ENCODE data around the gene HADHB. TPM values are rescaled to one million over a fixed set of nuclear protein-coding genes. Genes with fewer than 3 reads are reported as not detected.
"Not testable (repeated sequence)": the region's sequence is repeated elsewhere in the genome, so short reads cannot be mapped to it uniquely, and the experiment has no call there.

The HADHB gene
- total RNA-seq, 1 experiment from 2014 or later = 71.4 TPM

DNA sequence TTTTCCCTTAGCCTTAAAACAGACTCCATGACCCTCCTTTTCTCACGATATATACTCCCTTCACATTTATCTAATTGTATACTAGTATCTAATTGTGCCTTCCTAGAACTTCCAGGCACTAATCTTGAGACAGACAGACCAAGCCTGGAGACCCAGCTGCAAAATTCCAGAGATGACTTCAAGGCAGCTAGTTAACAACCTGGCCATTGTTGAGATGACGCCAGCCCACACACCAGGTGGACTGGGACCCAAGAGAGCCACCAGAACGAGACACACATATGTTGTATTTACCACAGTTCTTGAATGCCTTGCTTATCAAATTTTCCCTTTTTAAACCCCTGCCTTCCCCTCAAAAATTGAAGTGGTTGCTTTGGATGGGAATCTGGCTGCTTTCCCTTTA, 52.3 kb downstream of the HADHB start:
- no peak for DNase-seq (ENCODE audit: low spot score)

DNA sequence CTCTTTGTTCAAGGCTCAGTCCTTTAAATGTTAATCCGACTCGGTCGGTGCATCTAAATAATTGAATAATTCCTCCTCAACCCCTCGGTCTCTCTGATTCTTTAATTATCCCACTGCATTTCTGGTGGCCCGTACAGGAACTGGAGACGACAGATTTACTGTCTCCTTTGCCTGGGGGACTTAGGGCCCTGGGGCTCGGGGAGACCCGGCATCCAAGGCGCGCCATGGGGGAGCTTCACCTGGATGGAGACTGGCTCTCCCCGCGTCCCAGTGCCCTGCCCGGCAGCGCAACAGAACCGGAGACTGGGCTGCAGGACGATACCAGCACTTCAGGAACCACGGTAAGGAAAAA, 53.5 kb downstream of the HADHB start:
- DNase-seq (ENCODE audit: low spot score) = no peak

DNA sequence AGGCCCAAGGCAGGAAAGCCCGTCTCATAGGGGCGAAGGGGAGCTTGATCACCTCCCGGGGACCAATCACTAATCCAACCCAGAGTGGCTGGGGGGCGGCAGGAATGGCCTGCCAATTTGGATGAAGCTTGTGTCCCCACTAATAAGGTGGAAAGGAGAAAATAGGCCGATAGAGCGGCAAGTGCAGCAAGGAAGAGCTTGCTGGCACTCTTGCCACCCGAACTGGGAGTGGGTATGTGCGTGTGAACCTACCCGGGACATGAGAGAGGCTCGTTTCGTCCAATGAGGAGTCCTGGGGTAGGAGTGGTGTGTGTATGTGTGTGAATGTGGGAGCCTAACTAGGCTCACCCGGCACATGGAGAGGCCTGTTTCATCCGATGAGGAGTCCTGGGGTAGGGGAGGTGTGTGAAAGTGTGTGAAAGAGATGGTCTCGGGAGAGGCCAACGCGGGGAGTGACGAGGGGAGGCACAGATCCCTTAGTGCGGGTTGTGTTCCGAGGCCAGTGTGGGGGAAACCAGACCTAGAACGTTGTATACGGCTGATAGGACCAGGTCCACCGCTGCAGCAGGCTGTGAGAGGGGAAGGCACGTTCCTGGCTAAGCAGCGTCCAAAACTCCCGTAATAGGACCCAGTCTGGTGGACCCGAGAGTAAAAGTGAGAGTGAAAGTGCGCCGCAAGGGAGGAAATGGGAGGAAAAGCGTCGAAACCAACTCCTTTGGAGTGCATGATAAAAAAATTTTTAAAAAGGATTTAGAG, 54.1 kb downstream of the HADHB start:
- no peak for DNase-seq (ENCODE audit: low spot score)

DNA sequence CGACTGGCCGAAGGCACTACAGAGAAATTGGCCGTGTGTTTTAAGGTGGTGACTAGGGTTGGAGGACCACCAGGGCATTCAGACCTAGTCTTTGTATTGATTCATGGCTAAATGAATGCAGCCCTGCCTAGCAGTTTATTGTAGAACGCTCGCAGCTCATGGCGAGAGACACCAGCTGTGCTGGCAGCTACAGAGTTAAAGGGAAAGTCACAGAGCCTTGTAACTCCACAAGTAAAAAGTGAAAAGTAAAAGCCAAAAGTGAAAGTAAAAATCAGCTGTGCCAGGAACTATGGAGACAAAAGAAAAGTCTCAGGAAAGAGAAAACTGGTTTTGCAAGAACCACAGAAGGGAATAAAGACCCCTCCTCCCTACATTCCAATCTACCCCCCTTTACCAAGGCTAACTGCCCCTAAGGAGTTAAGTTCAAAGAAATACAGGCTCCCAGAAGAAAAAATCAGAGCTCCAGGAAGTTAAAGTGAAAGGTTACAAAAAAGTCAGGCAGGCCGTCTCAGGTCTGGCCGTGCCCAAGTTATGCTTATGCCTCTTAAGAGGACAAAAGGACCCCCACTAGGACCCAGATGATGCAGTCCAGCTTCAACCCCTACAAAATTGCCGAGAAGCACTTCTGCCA, 54.8 kb downstream of the HADHB start:
- DNase-seq (ENCODE audit: low spot score) = peak; percentile 52

DNA sequence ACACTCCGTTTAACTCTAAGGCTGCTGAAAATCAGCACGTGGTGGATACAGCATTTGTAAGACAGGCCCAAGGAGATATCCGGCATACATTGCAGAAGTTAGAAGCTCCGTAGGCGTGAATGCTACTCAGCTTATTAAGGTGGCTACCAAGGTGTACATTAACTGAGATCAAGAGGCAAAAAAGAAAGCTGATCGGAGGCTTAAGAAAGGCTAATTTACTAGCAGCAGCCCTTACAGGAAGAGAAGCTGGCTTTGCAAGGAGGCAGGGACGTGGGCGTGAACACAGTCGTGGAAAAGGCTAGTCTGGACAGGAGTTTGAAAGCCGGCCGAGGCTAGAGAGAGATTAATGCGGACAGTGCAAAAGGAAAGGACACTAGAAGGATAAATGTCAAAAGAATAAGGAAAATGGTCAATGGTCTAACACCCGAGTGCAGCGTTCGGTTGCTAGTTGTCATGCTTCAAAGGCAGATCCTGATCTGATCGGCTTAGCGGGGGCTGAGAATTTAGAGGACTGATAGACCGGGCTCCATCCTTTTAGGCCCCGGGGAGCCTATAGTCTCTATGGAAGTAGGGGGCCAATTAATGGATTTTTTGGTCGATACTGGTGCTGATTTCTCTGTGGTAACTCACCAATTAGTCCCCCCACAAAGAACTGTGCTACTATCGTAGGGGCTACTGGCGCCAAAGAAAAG, 55.6 kb downstream of the HADHB start:
- DNase-seq (ENCODE audit: low spot score) = no peak

DNA sequence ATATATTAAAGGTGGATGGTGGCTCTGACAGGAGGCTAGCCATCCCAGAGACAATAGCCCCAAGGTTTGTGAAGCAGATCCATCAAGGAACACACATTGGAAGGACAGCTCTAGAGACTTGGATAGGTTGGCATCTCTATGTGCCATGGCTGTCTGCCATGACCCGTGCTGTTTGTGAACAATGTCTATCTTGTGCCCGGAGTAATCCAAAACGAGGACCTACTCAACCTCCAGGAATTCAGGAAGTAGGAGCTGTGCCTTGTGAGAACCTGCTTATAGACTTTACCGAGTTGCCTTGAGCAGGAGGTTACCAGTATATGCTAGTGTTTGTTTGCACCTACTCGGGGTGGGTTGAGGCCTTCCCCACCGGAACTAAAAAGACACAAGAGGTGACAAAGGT, 58.1 kb downstream of the HADHB start:
- DNase-seq (ENCODE audit: low spot score) = no peak

DNA sequence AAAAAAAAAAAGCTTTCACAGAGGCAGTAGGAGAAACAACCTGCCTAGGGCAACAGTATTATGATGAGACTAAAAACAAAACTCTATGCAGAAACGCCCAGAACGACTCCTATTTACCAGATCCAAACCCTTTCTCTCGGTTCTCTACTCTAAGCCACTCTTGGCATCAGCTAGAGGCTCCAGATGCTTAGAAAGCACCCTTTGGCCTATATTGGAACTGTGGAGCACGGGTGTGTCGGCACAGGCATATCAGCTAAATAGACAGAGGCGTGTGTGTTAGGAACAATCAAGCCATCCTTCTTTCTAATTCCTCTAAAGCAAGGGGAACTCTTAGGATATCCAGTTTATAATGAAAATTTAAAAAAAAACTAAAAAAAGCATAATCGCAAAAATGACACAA, 60.4 kb downstream of the HADHB start:
- not testable (repeated sequence) for DNase-seq (ENCODE audit: low spot score)

DNA sequence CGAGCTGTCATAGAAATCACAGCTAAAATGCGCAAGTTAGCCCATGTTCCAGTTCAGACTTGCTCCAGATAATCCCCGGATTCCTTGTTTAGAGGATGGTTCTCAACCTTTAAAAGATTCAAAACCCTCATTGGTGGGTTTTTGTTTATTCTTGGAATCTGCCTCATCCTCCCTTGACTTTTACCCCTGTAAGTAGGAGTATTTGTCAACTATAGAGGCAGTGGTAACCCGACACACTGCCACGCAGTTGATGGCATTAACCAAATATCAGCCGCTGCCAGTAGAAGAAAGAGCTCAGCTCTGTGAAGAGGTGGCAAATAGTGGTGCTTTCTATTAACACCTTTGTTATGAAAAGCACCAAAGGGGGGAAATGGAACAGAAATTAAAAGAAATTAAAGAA, 60.8 kb downstream of the HADHB start:
- DNase-seq (ENCODE audit: low spot score) = no peak

DNA sequence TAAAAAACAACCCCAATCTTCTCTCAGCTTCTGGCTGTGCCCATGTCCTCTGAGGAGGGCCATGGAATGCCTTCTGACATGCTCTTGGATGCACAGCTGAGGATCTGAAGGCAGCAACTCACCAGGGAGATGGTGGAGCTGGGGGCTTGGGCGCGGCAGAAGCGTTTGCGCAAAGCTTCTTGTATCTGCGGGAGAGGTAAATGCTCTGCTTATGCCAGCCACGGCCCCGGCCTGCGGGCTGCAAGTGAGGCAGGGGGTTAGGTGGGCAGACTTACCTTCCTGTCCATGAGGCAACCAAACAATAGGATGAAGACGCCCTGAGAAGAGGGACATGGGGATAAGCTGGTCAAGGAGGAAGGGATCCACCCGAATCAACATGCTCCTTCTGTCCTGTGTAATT, 65.2 kb downstream of the HADHB start:
- no peak for DNase-seq (ENCODE audit: low spot score)

DNA sequence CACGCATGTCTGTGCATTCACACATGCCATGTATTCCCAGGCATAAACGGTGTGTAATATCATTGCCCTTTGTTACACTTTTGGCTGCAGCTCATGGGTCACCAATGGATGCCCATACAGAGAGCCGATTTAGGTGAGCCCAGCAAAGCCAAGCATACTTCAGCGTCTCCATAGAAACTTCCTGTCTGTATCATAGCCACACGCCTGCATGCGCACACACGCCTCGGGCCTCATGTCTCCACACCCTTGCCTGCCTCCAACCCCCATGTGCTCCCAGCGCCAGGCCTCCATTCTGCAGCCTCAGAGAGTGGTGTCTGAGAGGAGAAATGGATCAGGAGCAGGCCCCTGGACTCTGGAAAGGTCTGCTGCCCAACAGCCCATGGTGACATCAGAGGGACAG, 67.7 kb downstream of the HADHB start:
- DNase-seq (ENCODE audit: low spot score) = no peak

DNA sequence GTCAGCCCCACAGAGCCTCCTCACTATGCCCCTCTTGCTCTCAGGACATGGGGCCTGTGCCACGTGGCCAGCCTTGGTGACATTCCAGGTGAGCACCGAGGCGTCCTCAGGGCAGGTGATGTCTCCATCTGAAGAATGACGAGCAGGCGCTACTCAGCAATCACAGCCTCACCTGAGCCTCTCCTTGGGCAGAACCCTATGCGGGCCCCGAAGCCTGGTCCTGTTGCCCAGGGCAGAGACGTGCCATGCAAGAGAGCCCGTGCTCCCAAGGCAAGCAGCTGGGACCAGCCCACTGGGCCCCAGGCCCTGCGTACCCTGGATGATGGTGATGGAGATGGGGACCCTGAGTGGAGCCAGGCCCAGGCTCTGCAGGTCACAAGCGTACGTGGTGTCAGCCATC, 68.7 kb downstream of the HADHB start:
- no peak for DNase-seq (ENCODE audit: low spot score)

DNA sequence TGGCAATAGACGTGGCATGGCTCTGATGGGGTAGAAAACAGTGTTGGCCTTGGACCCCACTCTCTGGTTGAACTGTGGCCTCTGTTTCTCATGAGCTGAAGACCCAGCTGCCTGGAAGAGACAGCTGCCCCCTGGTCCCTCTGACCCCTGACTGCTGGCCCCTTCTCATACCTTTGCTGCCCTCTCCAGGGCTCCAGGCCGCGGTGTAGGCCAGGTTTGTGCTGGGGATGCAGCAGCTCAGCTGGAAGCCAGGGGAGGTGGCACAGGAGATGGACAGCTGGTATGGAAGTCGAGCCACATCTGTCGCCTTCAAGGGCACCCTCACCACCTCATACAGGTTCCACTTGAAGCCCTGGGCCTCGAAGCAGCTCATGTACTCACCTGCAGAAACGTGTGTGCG, 69.5 kb downstream of the HADHB start:
- no peak for DNase-seq (ENCODE audit: low spot score)

DNA sequence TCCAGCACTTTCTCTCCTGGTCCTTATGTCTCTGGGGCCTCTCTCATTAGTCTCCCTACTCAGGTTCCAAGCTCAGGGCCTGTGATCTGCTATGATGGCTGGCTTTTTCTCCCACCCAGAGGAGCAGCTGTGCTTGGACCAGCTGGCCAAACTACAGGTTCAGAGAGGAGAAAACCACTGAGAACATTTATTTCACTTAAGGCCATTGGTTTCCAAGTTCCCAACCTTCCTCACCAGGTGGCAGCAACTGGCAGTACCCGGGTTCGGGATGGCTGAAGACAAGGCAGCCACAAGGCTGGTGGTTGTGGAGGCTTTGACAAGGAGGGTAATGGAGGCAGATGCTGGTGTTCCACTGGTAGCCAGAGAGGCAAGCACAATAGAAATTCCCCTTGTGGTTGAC, 71.3 kb downstream of the HADHB start:
- peak; percentile 26 for DNase-seq (ENCODE audit: low spot score)

DNA sequence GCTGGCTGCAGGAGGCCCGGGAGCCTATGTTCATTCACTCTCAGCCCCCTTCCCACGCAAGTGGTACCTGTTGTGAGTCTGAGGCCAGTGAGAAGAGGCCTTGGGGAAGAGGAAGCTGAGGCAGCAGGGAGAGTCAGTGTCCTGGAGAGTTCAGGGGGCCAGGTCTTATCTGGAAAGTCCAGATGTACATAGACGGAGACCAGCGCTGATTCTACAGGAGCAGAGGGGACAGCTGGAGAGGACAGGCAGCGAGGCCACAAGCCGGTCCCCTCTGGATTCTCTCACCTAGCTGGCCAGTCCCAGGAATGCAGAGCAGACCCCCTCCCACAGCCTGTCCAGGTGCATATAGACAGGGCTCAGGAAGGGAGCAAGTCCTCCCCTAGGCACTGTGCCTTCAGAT, 72.1 kb downstream of the HADHB start:
- DNase-seq (ENCODE audit: low spot score) = no peak

DNA sequence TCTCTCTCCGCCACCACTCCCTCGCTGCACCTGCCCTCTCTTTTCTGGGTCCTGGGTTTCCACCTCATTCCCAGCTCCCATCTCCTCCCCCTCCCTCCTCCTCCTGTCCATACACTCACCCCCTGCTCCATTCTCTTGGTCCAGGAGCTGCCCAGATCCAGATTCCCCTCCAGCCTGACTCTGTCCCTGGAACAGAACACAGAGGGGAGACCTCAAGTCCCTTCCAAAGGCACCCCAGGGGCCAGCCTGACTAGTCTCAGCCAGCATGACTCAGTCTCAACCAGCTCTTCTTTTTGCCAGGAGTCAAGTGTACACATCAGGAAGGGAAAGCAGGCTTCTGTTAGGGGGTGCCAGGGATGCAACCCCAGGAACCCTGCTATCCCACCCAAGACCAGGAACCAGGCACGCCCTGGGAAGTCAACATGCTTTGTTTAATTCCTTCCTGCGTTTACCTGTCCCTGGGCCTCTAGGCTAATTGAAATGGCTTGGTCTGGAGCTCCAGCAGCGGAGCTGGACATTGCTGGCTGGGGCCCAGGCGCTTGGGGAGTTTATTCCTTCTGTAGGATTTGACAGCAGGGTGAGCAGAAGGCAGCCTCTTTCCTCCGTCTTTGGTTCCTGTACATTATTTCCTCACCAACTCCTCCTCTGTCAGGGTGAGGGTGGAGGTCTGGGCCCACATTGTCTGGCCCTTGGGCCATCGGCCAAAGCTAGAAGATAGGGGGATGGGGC, 72.8 kb downstream of the HADHB start:
- no peak for DNase-seq (ENCODE audit: low spot score)

DNA sequence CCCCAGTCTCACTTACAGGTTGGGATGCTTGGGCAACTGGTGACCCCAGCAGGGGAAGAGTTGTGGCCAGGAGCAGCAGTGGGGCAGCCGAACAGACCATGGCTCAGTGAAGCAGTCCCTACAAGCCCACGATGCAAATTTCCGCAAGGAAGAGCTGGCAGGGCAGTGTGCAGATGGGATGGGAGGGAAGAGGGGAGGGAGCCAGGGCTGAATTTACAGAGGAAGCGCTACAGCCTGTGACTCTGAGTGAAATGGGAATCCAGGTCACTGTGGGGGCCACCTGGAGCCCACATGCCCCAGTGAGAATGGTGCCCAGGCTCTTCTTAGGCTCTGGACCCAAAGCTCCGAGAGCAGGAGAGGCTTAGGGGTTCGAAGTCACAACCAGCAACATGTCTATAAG, 74.2 kb downstream of the HADHB start:
- DNase-seq (ENCODE audit: low spot score) = no peak

DNA sequence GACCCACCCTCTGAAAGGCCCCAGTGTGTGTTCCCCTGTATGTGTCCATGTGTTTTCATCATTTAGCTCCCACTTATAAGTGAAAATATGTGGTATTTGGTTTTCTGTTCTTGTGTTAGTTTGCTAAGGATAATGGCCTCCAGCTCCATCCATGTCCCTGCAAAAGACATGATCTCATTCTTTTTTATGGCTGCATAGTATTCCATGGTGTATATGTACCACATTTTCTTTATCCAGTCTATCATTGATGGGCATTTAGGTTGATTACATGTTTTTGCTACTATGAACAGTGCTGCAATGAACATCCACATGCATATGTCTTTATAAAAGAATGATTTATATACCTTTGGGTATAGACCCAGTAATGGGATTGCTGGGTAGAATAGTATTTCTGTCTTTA, 79.7 kb downstream of the HADHB start:
- not testable (repeated sequence) for DNase-seq (ENCODE audit: low spot score)

DNA sequence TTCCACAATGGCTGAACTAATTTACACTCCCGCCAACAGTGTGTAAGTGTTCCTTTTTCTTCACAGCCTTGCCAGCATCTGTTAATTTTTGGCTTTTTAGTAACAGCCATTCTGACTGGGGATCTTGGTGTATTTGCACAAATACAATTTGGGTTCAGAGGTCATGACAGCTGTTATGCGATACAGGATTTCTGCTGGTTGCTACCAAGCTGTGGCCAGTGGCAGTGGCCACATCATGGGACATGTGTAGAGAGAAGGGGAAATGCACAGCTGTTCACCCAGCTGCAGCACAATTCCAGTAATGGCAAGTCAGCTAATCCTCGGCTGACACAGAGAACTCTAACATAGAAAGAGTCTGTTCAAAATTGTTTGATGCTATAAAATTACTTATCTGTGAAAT, 80.2 kb downstream of the HADHB start:
- DNase-seq (ENCODE audit: low spot score) = no peak

DNA sequence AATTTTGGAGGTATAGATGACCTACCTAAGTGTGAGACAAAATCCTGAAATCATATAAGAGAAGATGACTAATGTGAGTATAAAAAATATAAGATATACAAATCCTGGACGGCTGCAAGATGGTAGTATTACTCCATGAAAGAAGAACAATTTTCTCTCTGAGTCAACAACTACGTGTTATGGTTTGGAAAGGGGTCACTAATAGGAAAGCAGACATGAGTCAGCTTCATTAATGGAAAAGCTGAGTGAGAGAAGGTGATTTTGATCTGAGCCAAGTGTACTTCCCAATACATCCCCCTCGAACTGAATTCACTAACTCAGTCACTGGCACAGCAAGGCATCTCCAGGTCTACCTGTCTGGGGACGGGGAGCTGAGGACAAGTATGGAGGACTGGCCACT, 81.1 kb downstream of the HADHB start:
- DNase-seq (ENCODE audit: low spot score) = no peak

DNA sequence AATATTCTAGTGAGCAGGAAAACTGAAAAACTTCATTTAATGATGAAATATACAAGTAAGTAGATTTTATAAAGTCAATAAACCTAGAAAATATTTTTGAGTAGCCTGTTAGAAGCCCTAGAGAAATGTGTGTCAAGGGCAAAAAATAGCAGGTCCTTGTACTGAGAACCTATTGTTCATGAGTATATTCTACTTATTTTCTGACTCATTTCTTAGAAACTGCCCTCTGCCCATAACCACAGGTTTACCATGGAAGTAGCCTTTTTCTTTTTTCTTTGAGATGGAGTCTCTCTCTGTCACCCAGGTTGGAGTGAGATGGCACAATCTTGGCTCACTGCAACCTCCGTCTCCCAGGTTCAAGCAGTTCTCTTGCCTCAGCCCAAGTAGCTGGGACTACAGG, 81.8 kb downstream of the HADHB start:
- DNase-seq (ENCODE audit: low spot score) = no peak

DNA sequence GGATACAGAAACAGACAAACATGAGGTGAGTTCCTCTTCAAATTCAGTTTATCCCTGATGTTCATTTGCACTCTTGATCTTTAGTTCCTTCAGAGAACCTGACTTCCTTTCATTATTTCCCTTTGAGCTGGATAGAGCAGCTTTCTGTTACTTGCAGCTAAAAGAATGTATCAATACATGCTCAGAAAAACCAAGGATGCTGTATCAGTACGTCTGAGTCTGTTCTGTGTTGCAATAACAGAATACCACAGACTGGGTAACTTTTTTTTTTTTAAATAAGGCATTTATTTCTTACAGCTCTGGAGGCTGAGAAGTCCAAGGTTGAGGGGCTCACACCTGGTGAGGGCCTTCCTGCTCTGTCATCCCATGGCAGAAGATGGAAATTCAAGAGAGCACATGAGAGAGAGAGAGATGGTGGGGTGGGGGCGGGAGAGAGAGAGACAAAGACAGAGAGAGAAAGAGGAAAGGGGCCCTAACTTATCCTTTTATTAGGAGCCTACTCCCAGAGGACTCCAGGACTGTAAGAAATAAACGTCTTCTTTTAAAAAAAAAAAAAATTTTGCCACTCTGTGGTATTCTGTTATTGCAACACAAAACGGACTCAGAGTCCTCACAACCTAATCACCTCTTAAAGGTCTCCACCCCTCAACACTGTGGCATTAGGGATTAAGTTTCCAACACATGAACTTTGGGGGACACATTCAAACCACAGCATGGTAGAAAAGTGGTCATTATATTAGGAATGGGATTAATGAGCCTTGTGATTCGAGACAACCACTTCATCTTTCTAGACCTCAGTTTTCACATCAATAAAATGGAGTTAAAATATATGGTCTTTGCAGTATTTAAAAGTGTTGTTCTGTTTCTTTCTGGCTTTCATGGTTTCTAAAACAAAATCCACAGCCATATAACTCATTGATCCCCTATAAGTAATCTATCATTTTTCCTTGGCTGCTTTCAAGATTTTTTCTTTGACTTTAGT, 82.8 kb downstream of the HADHB start:
- no peak for DNase-seq (ENCODE audit: low spot score)

All from H4 (cell line).